AG04449 (cell line): ENCODE measurements around the gene PRR7.

Experiments used
- CTCF ChIA-PET: fragments of 350-600 bp; formaldehyde crosslinking; extraction: SDS; loops from one replicate; lab custom pipeline; 2021; ENCODE audit warnings: antibody characterized with exemption; lab: Yijun Ruan, JAX
- POLR2A ChIA-PET: fragments of 400-600, 350-600 bp; formaldehyde crosslinking; extraction: SDS; loops from one replicate; lab custom pipeline; 2020; ENCODE audit warnings: antibody characterized with exemption, inconsistent platforms; lab: Yijun Ruan, JAX
- DNase-seq: peaks from one replicate; pipeline ENCODE4 v3.0.0-alpha.2; 2010; ENCODE audit warnings: low read depth, low spot score
- H3K4me3 ChIP-seq: 2 replicates; pipeline ENCODE4 v1.5.1; 2011; ENCODE audit warnings: low read depth, mild to moderate bottlenecking, control low read depth, low read length
- TF ChIP-seq, protein P1 (sequence below): IDR thresholded peaks from one replicate; pipeline ENCODE4 v1.5.1; 2011; ENCODE audit warnings: mild to moderate bottlenecking, moderate library complexity, low read length, control low read depth, inconsistent platforms; ENCODE audit not compliant: insufficient read depth; ENCODE audit errors: missing control alignments

The PRR7 gene, protein sequence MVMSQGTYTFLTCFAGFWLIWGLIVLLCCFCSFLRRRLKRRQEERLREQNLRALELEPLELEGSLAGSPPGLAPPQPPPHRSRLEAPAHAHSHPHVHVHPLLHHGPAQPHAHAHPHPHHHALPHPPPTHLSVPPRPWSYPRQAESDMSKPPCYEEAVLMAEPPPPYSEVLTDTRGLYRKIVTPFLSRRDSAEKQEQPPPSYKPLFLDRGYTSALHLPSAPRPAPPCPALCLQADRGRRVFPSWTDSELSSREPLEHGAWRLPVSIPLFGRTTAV

DNA sequence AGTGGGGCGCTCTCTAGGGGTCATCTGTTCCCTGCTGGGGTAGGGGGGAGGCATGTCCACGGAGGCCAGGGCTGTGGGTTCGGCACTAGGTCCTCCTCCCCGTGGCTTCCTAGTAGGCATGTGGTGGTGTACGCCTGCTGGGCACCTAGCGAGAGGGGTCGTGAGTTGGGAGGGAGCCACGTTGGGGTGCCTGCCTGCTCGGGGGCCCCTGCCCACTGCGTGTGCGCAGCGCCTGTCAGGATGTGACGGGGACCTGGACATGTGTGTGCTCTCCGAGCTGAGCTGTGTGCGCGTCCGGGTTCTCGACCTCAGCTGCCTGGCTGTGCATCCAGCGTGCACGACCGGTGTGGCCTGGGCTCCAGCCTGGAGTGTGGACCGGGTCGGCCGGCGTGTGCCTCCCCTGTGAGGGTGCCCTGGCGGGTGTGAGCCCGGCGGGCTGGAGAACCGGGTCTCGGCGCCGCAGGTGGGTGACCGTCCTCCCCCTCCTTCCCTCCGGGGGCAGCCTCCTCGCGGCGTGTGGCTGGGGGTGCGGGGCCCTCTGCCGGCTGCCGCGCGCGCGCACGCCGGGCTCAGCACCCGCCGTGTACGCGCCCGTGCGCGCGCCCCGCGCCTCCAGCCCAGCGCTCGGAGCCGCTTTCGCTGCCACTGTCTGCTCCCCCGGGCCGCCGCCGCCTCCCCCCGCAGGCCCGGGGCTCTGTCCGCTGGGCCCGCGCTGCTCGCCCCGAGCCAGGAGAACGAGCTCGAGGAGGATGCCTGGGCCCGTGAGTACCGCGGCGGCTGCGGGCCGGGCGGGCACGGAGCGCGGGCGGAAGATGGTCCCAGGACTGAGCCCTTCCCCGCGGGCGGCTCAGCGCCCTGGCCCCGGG is at the start of gene PRR7:
Gene PRR7 (plus strand): TSS at position 615 of the 866 bp plus-strand sequence. CDS start 8,254 bp downstream, outside the sequence.
- no peak for DNase-seq
- CTCF ChIA-PET: interaction anchor here (0.7 to 21.1 kb wide), 12 partner anchors 9 to 375 kb away, joined by 3 to 412 read pairs (median 8); partner anchors contain the start of genes F12, MXD3 and PFN3
- TF ChIP-seq, protein P1, sequence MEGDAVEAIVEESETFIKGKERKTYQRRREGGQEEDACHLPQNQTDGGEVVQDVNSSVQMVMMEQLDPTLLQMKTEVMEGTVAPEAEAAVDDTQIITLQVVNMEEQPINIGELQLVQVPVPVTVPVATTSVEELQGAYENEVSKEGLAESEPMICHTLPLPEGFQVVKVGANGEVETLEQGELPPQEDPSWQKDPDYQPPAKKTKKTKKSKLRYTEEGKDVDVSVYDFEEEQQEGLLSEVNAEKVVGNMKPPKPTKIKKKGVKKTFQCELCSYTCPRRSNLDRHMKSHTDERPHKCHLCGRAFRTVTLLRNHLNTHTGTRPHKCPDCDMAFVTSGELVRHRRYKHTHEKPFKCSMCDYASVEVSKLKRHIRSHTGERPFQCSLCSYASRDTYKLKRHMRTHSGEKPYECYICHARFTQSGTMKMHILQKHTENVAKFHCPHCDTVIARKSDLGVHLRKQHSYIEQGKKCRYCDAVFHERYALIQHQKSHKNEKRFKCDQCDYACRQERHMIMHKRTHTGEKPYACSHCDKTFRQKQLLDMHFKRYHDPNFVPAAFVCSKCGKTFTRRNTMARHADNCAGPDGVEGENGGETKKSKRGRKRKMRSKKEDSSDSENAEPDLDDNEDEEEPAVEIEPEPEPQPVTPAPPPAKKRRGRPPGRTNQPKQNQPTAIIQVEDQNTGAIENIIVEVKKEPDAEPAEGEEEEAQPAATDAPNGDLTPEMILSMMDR: no peak
- H3K4me3 ChIP-seq: peak within 1 kb of the TSS; percentile 69
- POLR2A ChIA-PET: interaction anchor here (1.0 to 1.7 kb wide), 5 partner anchors 8 to 67 kb away, joined by 3 to 6 read pairs (median 6); partner anchors contain the start of gene GRK6

DNA sequence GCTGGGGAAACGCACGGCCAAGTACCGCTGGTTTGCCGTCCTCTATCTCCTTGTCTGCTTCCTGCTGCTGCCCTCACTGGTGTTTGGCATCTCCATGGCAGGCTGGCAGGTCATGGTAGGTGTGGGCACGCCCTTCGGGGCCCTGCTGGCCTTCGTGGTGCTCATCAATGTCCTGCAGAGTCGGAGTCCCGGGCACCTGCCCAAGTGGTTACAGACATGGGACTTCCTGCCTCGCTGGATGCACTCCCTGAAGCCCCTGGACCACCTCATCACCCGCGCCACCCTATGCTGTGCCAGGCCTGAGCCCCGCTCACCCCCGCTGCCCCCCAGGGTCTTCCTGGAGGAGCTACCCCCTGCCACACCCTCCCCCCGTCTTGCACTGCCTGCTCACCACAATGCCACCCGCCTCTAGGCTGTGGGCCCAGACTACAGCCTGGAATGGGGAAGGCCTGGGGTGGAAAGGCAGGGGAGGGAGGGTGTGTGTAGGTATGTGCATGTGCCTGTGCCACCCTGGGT is 48.7 kb upstream of the PRR7 start:
- CTCF ChIA-PET: interaction anchor here (31.8 to 35.1 kb wide), 2 partner anchors 2 to 18 kb away, joined by 853 read pairs; partner anchors contain the start of genes F12, PFN3 and SLC34A1
- TF ChIP-seq, protein P1: no peak
- POLR2A ChIA-PET: no interaction called here
- DNase-seq: no peak
- H3K4me3 ChIP-seq: no peak overlapping the region

DNA sequence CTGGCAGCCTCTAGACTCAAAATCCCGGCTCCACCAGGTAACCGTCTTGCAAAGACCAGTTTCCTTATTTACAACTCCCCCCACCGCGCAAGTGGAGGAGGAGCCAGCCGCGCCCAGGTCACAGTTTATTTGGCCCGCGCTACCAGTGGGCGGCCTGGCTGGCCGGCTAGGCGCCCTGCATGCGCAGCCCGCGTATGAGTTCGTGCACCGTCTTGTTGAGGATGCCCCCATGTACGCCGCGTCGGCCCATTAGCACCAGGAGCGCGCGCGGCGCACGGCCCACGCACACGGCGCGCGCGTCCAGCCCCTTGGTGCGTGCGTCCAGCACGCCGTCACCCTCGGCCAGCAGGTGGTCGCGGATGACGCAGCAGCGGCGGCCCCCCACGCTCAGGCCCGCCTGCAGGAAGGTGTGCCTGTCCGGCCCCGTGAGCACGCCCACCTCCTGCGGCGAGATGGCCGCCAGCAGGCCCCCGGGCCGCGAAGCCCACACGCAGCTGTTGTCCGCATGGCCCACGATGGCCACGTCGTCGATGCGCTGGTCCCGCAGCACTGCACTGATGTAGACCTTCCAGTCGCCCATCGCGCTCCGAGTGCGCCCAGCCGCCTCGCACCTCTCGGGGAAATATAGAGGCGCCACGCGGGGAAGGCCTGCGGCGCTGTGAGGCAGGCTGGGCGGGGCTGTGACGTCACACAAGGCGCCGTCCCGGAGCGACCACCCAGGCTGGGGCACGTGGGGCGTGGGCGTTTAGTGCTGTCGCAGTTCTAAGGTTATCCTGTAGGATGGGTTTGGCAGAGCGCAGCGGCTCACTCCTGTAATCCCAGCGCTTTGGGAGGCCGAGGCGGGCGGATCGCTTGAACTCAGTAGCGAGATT is 46.4 kb upstream of the PRR7 start, which contains the start of gene PFN3:
Gene PFN3 (minus strand): TSS at position 665 of the 872 bp plus-strand sequence. CDS start 85 bp downstream, at position 580.
- ChIA-PET POLR2A (no interaction called here), CTCF (interaction anchor here (4.1 to 31.8 kb wide), 5 partner anchors 16 to 286 kb away, joined by 29 to 853 read pairs (median 94); partner anchors contain the start of genes PRR7 and SLC34A1)
- DNase-seq: no peak
- TF ChIP-seq, protein P1: no peak
- no peak within 1 kb of the TSS for H3K4me3 ChIP-seq

DNA sequence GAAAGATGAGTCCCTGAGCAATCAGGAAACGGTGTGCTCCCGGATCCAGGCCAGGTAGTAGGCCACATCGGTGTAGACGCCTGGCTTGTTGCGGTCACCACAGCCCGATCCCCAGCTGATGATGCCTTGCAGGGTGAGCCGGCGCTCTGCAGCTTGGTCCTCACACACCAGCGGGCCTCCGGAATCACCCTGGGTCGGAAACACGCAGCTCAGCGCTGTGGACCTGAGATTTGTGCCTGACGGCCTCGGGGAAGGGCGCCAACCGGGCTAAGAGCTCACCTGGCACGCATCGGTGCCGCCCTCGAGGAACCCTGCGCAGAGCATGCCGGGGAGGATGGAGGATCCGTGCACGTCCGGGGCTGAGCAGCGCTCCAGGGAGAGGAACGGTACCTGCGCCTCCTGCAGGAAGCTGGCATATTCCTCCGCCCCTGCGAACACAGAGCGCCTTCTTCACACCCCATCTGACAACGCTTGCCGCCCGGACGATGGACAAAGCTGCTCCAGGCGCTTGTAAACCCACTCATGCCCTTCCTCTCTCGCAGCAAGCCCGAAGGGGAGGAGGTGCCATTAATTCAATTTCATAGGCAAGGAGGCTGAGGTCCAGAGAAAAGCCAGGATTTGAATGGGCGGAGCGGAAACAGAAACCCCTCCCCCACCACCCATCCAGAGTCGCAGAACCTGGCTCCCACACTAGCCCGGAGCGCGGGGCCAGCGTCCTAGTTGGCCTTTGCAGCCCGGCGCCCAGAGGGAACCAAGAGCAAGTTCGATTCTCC is 44.2 kb upstream of the PRR7 start:
- TF ChIP-seq, protein P1: peak; percentile 72
- no peak for DNase-seq
- H3K4me3 ChIP-seq: peak overlapping the region; percentile 71
- POLR2A ChIA-PET: interaction anchor here (1.0 to 3.8 kb wide), 2 partner anchors 74 to 94 kb away, joined by 3 to 21 read pairs; partner anchors contain the start of gene PDLIM7
- CTCF ChIA-PET: interaction anchor here (0.8 to 31.8 kb wide), 19 partner anchors 8 to 288 kb away, joined by 3 to 853 read pairs (median 21); partner anchors contain the start of genes GRK6, LMAN2, MXD3 and PRR7
